NT2/D1 (cell line): ENCODE data around the gene CIC.

Experiments used
- YY1 ChIP-seq: IDR thresholded peaks from 2 replicates; pipeline ENCODE4 v1.6.1; 2011; ENCODE audit not compliant: insufficient read length, insufficient read depth
- ZNF274 ChIP-seq: IDR thresholded peaks from 2 replicates; pipeline ENCODE4 v1.6.1; 2011; ENCODE audit warnings: mild to moderate bottlenecking, low read depth, low read length

DNA sequence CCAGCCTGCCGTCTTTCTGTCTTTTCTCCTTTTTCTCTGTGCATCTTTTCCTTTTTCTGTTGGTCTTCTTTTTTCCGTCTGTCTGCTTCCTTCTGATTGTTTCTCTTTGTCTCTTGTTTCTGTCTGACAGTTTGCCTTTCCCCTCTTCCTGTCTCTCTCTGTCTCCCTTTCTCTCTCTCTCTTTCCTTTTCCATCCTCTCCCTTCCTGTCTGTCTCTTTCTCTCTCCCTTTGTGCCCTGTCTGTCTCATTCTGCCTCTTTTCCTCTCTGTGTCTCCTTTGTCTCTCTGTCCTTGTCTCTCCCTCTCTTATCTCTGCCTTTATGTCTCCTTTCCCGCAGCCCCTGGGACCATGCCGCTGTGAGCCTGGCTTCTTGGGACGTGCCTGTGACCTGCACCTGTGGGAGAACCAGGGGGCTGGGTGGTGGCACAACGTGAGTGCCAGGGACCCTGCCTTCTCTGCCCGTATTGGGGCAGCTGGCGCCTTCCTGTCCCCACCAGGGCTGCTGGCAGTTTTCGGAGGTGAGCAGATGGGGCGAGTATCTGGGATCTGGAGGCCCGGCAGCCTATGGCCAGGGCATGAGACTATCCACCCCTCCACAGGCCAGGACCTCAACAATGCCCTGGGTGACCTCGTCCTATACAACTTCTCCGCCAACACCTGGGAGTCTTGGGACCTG is 65.8 kb downstream of the CIC start:
- no peak for TF ChIP-seq ZNF274
- TF ChIP-seq YY1 = no peak
